ENCODE measurements around the gene NUP205. TPM values are rescaled to one million over a fixed set of nuclear protein-coding genes. Genes with fewer than 3 reads are reported as not detected.
A peak's percentile ranks its signal among the peaks of the same experiment; 100 is the strongest.

The NUP205 gene
- total and polyA plus RNA-seq, 2 of the 13 experiments (the other 11 are each of a cell fraction or from before 2014, with no cell fraction given): 46.2 to 87.2 TPM

DNA sequence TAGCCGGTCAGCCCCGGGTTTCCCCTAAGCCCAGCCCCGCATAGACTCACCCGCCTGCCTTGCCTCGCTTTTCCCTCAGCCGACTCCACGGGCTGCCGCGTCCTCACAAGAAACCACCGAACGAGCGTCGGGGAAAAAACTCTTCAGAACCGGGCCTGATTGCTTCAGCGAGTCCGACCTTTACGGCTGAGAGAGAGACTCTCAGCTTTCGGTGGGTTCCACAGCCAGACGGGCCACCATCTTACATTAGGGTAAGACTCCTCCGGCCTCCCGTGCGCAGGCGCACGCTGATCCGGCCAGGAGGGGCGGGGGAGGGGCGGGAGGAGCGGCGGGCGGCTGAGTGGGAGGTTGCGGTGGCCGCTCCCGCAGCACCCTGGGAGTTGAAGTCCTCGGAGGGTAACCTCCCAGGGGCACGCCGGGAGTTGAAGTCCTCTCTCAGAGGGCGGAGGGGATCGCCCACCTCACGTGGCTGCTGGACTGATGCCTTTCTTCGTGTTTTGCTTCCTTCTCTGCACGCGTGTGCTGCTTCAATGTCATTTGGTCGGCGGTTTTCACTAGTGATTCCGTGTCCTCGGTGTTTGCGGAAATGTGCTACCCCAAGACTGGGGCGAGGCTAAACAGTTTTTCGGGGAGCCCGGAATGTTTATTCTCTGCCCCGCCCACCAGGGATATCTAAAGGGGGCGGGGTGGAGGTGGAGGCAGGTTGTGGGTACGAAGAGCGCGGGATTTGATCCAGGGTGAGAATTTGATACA lies 47.7 kb upstream of the NUP205 start, which contains the start of gene CNOT4 (continued):
- no peak for TF ChIP-seq LBX2 (CRISPR knock-in tag; IDR thresholded peaks at IDR 0.05; ENCODE audit: borderline replicate concordance)
- TF ChIP-seq MXI1 (IDR thresholded peaks at IDR 0.05; ENCODE audit: borderline replicate concordance, low read depth, low read length): peak; percentile 95; the same call in 2 of the 3 replicates
- TF ChIP-seq ZNF777 (CRISPR knock-in tag; IDR thresholded peaks at IDR 0.05): no peak
- TF ChIP-seq DMTF1 (CRISPR knock-in tag; IDR thresholded peaks at IDR 0.05): no peak
- TF ChIP-seq ZNF7 (CRISPR knock-in tag; IDR thresholded peaks at IDR 0.05): no peak
- TF ChIP-seq FOSL2 (CRISPR knock-in tag; IDR thresholded peaks at IDR 0.05): no peak; the same call in 1 of the 2 replicates
- TF ChIP-seq ZNF563 (CRISPR knock-in tag; IDR thresholded peaks at IDR 0.05): no peak
- no peak; the same call in 1 of the 2 replicates for TF ChIP-seq POGZ (CRISPR knock-in tag; IDR thresholded peaks at IDR 0.05)
- no peak for TF ChIP-seq ZSCAN22 (CRISPR knock-in tag; IDR thresholded peaks at IDR 0.05)
- TF ChIP-seq ZNF816 (CRISPR knock-in tag; IDR thresholded peaks at IDR 0.05; ENCODE audit: borderline replicate concordance): no peak
- no peak for TF ChIP-seq ZNF503 (CRISPR knock-in tag; IDR thresholded peaks at IDR 0.05)
- TF ChIP-seq ZNF317 (CRISPR knock-in tag; IDR thresholded peaks at IDR 0.05): no peak
- TF ChIP-seq SP4 (CRISPR knock-in tag; IDR thresholded peaks at IDR 0.05): peak; percentile 78
- 0 out of 2 replicates have a peak, but pooled peaks have one; percentile 22 for TF ChIP-seq ZNF414 (CRISPR knock-in tag; IDR thresholded peaks at IDR 0.05)
- TF ChIP-seq ZNF552 (CRISPR knock-in tag; IDR thresholded peaks at IDR 0.05; ENCODE audit: borderline replicate concordance): no peak; the same call in 1 of the 2 replicates
- TF ChIP-seq, protein P1, sequence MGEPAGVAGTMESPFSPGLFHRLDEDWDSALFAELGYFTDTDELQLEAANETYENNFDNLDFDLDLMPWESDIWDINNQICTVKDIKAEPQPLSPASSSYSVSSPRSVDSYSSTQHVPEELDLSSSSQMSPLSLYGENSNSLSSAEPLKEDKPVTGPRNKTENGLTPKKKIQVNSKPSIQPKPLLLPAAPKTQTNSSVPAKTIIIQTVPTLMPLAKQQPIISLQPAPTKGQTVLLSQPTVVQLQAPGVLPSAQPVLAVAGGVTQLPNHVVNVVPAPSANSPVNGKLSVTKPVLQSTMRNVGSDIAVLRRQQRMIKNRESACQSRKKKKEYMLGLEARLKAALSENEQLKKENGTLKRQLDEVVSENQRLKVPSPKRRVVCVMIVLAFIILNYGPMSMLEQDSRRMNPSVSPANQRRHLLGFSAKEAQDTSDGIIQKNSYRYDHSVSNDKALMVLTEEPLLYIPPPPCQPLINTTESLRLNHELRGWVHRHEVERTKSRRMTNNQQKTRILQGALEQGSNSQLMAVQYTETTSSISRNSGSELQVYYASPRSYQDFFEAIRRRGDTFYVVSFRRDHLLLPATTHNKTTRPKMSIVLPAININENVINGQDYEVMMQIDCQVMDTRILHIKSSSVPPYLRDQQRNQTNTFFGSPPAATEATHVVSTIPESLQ (CRISPR knock-in tag; conservative IDR thresholded peaks at IDR 0.05): no peak
- peak; percentile 94 for TF ChIP-seq MAX (IDR thresholded peaks at IDR 0.05)
- TF ChIP-seq, protein P2, sequence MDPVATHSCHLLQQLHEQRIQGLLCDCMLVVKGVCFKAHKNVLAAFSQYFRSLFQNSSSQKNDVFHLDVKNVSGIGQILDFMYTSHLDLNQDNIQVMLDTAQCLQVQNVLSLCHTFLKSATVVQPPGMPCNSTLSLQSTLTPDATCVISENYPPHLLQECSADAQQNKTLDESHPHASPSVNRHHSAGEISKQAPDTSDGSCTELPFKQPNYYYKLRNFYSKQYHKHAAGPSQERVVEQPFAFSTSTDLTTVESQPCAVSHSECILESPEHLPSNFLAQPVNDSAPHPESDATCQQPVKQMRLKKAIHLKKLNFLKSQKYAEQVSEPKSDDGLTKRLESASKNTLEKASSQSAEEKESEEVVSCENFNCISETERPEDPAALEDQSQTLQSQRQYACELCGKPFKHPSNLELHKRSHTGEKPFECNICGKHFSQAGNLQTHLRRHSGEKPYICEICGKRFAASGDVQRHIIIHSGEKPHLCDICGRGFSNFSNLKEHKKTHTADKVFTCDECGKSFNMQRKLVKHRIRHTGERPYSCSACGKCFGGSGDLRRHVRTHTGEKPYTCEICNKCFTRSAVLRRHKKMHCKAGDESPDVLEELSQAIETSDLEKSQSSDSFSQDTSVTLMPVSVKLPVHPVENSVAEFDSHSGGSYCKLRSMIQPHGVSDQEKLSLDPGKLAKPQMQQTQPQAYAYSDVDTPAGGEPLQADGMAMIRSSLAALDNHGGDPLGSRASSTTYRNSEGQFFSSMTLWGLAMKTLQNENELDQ (CRISPR knock-in tag; IDR thresholded peaks at IDR 0.05; ENCODE audit: borderline replicate concordance): no peak
- no peak for TF ChIP-seq ONECUT2 (CRISPR knock-in tag; IDR thresholded peaks at IDR 0.05)

All from HepG2 (cell line).